NK-92 treated with Interleukin-12 subunit alpha and Interleukin-12 subunit beta, amount 100 ng/mL, for 24 hours (cell line): ENCODE results near the gene PDGFRB.

ENCODE experiments used
- DNase-seq: peaks from one replicate; lab custom pipeline; 2025; lab: John Stamatoyannopoulos, UW

The PDGFRB gene

GRCh38 chr5:150129813-150130492 lies 25.7 kb downstream of the PDGFRB start:
- DNase-seq: peak; percentile 29

DNA sequence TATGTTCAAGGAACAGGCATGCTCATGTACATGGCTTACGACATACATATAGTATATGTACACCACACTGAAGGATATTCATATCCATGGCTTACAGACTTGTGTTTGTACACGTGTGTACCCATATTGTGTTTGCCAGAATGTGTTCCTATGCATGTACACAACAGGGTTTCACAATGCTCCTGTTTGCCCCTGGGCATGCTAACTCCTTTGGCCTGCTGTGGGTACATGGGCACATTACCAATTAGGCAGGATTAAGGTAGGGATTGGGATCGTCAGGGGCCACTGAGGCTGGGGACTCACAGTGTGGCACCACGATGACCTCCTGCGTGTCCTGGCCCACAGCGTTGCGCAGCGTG lies 26.2 kb downstream of the PDGFRB start:
- no peak for DNase-seq

DNA sequence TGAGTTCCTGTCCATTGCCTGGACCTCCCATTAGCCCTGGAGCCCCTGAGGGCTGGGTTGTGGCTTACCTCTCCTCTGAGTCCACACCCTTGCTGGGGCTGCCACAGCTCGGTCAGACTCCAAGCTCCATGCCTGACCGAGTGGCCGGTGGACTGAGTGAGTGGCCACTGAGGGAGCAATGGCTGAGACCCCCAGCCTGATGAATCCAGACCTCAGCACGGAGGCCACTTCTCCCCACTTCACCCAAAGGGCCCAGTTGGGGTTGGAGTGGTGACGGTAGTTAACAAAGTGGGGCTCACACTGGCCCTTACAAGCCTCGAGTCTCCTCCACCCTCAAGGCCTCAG lies 28.8 kb downstream of the PDGFRB start:
- DNase-seq: no peak

GRCh38 chr5:150126199-150126920 lies 29.3 kb downstream of the PDGFRB start:
- DNase-seq: no peak

DNA sequence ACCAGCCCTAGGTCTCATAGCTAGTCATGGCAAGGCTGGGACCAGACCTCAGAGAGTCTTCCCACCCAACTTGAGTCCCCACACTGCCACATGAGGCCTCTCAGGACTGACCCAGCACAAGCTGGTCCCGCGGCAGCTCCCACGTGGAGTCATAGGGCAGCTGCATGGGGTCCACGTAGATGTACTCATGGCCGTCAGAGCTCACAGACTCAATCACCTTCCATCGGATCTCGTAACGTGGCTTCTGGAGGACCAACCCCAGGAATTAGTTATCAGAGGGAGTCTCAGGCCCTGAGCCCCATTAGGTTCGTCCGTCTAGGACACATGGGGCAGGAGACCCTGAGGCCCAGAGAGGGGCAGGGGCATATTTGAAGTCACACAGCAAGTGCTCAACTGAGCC lies 30.3 kb downstream of the PDGFRB start:
- DNase-seq: no peak

- DNase-seq: no peak
Measured at GRCh38 chr5:150124596-150124995, 31.0 kb downstream of the PDGFRB start.

- no peak for DNase-seq
Measured at GRCh38 chr5:150124111-150124557, 31.5 kb downstream of the PDGFRB start.

DNA sequence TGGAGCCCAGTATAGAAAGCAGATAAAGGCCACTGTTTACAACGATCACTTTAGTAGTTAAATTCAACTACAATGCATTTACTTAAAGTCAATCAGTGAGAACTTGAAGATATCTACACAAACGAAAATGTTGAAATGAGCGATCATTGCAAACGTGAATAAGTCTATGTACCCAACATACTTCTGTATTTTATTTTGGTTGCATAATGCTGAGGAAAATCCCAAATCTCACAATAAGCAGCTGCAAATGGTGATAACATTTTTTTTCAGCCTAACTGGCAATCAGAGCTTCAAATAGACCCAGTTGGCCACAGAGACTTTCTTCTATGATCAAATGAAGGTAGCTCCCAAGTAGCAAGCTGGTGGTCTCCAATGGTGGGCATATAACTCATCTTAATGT lies 32.1 kb downstream of the PDGFRB start:
- no peak for DNase-seq

DNA sequence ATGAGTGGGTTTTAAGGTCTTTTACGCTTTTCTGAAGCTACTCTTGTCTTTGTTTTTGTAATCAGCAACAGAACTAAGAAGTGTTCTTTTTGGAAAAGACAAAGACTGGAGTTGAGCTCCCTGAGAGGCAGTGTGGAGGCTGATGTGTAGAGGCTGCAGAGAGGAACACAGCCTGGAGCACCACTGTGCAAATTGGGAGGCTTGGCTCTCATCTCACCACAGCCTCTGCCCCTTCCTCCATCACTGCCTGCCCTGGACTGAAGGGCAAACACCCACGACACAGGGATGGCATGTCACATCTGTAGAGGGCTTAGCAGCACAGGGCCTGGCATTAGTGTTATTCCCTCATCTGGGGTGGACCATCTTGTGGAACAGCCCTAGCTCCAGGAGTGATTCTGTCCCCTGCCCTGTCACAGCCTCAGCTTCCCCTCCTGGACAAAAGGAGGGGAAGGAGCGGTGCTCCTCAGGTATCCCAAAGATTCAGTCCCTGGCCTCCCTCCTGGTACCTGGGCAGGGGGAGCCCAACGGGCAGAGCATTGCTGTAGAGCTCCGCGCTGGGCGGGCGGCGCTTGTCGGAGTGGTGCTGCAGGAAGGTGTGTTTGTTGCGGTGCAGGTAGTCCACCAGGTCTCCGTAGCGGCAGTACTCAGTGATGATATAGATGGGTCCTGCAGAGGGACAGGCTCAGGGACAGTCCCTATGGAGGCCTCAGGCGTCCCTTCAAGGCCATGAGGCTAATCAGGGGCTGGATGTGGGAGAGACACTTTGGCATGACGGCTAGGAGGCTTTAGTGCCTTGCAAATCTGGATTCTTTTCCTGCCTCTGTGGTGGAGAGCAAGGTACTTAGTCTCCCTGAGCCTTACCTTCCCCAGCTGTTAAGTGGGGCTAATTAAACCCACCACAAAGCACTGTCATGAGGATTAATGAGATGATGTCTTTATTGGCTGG lies 32.8 kb downstream of the PDGFRB start:
- no peak for DNase-seq

DNA sequence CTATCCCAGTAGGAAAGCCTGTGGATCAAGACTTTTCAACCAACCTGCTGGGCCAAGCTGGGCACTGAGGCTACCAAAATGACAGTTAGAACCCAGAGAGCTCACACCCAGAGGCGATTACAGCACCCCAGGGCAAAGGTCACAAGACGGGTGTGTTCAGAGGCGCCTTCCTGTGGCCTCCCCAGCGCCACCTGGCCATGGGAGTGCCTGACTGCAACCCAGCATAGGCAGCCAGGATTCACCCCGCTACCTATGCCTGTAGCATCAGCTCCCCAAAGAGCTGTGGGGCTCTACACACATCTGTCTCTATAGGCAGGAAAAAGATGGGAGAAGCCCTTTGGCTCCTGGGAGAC lies 33.5 kb downstream of the PDGFRB start:
- peak; percentile 29 for DNase-seq

DNA sequence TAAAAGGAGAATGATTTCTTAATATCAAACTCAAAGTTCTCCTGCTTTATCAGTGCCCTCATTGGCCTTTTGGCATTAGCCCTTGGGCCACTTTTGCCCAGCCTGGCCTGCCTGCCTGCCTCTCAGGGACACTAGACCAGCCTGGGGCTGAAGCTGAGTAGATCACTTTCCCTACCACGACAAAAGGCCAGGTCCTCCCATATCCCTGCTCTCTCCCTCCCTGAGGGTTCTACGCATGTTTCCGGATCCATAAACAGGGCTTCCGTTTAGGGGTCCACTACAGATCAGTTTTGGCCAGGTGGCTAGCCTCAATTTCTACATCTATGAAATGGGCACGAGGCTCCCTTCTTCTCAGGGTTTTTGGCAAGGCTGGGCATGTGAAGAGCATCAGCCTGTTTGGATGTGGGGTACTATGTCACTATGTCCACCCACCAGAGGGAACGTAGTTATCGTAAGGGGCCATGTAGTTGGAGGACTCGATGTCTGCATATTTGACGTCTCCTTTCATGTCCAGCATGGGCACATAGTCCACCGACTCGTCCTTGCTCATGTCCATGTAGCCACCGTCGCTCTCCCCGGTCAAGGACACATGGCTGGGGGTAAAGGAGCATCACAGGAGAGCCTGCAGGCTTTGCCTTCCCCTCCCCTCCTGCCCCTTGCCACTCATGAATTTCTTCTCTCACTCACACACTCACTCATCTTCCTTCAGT lies 34.0 kb downstream of the PDGFRB start:
- DNase-seq: no peak

DNA sequence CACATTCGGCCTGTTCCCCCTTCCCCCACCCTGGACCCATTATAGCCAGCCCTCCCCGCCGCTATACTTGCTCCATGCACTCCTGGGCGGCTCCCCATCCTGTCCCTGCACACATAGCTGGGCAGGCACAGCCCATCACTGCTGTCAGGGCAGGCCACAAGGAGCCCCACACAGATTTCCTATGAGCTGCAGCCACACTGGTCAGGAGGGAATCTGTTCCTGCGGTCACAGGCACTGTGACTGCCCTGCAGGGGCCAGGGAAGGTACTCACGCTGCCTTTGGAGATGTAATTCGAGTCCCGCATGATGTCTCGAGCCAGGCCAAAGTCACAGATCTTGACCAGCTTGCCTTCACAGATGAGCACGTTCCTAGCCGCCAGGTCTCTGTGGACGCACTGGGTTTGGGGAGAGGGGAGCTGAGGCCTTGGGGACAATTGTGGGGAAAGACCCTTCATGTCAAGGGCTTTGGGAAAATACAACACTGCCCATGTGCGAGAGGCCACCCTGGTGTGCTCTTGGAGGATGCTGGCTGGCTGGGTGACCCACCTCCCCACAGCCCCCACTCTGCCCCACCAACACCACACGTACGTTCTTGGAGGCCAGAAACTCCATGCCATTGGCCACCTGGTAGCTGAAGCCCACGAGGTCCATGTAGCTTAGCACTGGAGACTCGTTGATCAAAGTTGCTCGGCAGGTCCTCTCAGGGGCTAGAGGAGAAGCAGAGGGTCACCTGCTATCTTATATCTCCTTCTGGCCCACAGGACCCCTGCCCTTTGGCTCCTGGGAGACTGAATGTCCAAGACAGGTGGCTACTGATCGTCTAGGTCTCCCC lies 34.8 kb downstream of the PDGFRB start:
- DNase-seq: no peak

- no peak for DNase-seq
Measured at GRCh38 chr5:150120062-150120441, 35.6 kb downstream of the PDGFRB start.

- no peak for DNase-seq
Measured at GRCh38 chr5:150119421-150120061, 36.1 kb downstream of the PDGFRB start.

GRCh38 chr5:150118561-150119229 lies 37.0 kb downstream of the PDGFRB start:
- DNase-seq: no peak

GRCh38 chr5:150117945-150118560 lies 37.6 kb downstream of the PDGFRB start:
- DNase-seq: no peak

DNA sequence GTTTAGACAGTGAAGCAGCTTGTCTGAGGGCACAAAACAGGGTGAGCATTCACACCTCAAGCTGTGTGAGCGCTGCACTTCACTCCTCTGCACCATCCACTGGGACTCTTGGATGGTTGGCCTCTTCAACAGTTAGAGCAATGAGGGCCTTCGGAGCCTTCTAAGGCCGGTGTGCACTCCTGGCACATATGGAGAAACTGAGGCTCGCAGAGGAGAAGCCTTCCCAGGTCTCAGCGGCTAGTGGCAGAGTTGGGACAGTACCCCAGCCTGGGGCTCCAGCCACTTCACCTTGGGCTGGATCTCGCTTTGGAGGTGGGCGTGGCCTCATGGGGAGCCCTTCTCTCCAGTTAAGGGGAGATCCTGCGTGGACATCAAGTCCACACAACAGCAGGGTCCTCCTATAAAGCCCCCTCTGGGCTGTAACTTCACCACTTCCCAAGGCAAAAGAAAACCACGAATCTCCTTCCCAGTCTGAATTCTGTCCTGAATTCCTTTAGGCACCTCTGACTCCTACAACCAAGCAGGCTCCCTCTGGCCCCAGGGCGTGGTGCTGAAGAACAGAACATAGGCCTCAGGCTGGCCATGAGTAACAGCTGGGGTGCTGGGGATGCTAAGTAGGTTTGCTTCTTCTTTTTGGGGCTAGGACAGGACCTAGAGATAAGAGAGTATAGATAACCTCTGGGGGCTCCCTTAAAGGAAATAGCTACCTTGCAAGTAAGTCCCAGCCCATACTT lies 38.8 kb downstream of the PDGFRB start:
- no peak for DNase-seq

DNA sequence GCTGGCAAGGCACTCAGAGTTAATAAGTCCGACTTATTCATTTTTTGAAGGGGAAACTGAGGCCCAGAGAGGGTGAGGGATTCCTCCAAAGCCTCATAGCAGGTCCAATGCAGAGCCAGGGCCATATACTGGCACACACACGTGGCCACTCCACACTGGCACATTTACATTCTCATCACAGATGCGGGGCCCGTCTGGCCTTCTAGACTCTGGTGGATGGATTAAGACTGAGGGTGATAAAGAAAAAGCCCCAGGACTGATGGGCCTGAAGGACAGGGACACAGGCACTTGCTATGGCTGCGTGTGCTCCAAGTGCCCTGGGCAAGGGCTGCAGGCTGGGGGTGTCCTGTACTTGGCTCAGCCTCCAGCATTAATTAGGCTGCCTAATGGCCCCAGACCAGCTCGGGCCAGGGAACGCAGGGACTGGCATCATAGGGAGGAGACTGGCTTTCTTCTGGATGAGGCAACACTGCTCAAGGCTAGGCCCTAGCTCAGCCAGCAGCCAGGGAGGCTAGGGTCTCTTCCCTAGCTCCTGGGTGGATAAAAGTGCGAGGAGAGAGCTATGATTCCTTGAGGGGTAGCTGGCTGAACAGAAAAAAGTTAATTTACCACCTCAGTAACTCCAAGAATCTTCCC lies 40.8 kb downstream of the PDGFRB start:
- no peak for DNase-seq
